ENCODE measurements around the gene MCF2.

DNA sequence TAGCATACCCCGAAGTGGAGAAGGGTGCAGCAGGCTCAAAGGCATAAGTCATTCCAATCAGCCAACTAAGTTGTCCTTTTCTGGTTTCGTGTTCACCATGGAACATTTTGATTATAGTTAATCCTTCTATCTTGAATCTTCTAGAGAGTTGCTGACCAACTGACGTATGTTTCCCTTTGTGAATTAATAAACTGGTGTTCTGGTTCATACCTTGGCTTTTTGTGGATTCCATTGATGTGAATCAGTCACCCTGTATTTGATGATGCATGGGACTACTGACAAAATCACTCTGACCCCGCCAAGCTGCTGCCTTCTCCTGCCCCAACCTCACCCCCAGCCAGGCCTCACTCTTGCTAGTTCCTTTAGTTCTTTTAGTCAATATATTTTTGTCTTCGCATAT, 144.7 kb downstream of the MCF2 start:
- TF ChIP-seq, protein P1, sequence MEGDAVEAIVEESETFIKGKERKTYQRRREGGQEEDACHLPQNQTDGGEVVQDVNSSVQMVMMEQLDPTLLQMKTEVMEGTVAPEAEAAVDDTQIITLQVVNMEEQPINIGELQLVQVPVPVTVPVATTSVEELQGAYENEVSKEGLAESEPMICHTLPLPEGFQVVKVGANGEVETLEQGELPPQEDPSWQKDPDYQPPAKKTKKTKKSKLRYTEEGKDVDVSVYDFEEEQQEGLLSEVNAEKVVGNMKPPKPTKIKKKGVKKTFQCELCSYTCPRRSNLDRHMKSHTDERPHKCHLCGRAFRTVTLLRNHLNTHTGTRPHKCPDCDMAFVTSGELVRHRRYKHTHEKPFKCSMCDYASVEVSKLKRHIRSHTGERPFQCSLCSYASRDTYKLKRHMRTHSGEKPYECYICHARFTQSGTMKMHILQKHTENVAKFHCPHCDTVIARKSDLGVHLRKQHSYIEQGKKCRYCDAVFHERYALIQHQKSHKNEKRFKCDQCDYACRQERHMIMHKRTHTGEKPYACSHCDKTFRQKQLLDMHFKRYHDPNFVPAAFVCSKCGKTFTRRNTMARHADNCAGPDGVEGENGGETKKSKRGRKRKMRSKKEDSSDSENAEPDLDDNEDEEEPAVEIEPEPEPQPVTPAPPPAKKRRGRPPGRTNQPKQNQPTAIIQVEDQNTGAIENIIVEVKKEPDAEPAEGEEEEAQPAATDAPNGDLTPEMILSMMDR (IDR thresholded peaks at IDR 0.05 in 2 of 3, conservative IDR thresholded peaks at IDR 0.05 in 1 of 3; ENCODE audit: borderline replicate concordance in 1 of 3, insufficient read depth in 1 of 3, low read depth in 2 of 3, low read length in 2 of 3): no peak
- no peak for TF ChIP-seq EZH2 (IDR thresholded peaks at IDR 0.05)
- no peak for TF ChIP-seq RAD21 (IDR thresholded peaks at IDR 0.05; ENCODE audit: low read depth)
- no peak for TF ChIP-seq YY1 (IDR thresholded peaks at IDR 0.05; ENCODE audit: extremely low read depth, insufficient replicate concordance, low read depth, low read length)
- no peak for TF ChIP-seq EGR1 (IDR thresholded peaks at IDR 0.05; ENCODE audit: low read depth)
- no peak for TF ChIP-seq POLR2AphosphoS5 (IDR thresholded peaks at IDR 0.05; ENCODE audit: low read depth, low read length)
- TF ChIP-seq POLR2A (IDR thresholded peaks at IDR 0.05; ENCODE audit: borderline replicate concordance, extremely low read depth, insufficient read depth, insufficient read length): no peak
- TF ChIP-seq, protein P2, sequence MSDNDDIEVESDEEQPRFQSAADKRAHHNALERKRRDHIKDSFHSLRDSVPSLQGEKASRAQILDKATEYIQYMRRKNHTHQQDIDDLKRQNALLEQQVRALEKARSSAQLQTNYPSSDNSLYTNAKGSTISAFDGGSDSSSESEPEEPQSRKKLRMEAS (IDR thresholded peaks at IDR 0.05): no peak
- TF ChIP-seq ZFX (IDR thresholded peaks at IDR 0.05): no peak
- no peak for TF ChIP-seq EZH2phosphoT487 (IDR thresholded peaks at IDR 0.05; ENCODE audit: borderline replicate concordance)
- TF ChIP-seq TCF7L2 (IDR thresholded peaks at IDR 0.05; ENCODE audit: borderline replicate concordance, extremely low read depth, insufficient read depth, insufficient read length): no peak
- TF ChIP-seq, protein P3, sequence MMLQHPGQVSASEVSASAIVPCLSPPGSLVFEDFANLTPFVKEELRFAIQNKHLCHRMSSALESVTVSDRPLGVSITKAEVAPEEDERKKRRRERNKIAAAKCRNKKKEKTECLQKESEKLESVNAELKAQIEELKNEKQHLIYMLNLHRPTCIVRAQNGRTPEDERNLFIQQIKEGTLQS (IDR thresholded peaks at IDR 0.05): no peak

All from HCT116 (cell line).